Astrocyte (in vitro differentiated cells and primary cell): Measurements from ENCODE around the gene UTS2R.

Experiments used
- CTCF ChIP-seq: IDR thresholded peaks from 2 replicates; pipeline ENCODE4 v1.5.1; 2011; ENCODE audit warnings: low read depth, mild to moderate bottlenecking, inconsistent platforms, low read length, moderate library complexity; ENCODE audit not compliant: insufficient read depth
- EZH2 ChIP-seq: IDR thresholded peaks from 2 replicates; pipeline ENCODE4 v1.6.1; 2012; ENCODE audit warnings: mild to moderate bottlenecking, low read length, inconsistent platforms; ENCODE audit not compliant: insufficient read depth

- TF ChIP-seq CTCF (no peak), EZH2 (no peak)
Measured at GRCh38 chr17:82343560-82343959, 28.0 kb upstream of the UTS2R start.
